Heart left ventricle (tissue), 16 donors: ENCODE data around the gene PTBP1. TPM values are rescaled to one million over a fixed set of nuclear protein-coding genes. Genes with fewer than 3 reads are reported as not detected.

Experiments used
- ATAC-seq, 4 donors: fragments of 200-7000 bp; cut with Tn5 transposase; one replicate each; pipeline ENCODE4 v1.9.1; 2020 to 2022; ENCODE audit warnings: moderate library complexity in 4 of 4, mild to moderate bottlenecking in 3 of 4, moderate number of reproducible peaks in 1 of 4
- DNase-seq, 5 donors: peaks; one replicate each; pipeline ENCODE4 v3.0.0-alpha.2; 2020
- H3K27ac ChIP-seq, 12 donors: fragments of 200-600 bp; sonication (generic) in 4 of 12; one replicate each; pipeline versions ENCODE4 v1.5.0 to v1.8.0; 2016 to 2022; ENCODE audit warnings: mild to moderate bottlenecking in 2 of 12
- H3K27me3 ChIP-seq, 9 donors: fragments of 200-600 bp; sonication (generic) in 2 of 9; one replicate each; pipeline versions ENCODE4 v1.5.1 to v1.8.0; 2016 to 2022; ENCODE audit warnings: mild to moderate bottlenecking in 3 of 9
- H3K36me3 ChIP-seq, 9 donors: fragments of 200-600 bp; sonication (generic) in 2 of 9; one replicate each; pipeline versions ENCODE4 v1.5.0 to v1.8.0; 2018 to 2022; ENCODE audit warnings: mild to moderate bottlenecking in 2 of 9
- H3K4me1 ChIP-seq, 12 donors: fragments of 200-600 bp; sonication (generic) in 4 of 12; one replicate each; pipeline versions ENCODE4 v1.5.0 to v1.8.0; 2016 to 2022; ENCODE audit warnings: mild to moderate bottlenecking in 3 of 12
- H3K4me3 ChIP-seq, 12 donors: fragments of 200-600 bp; sonication (generic) in 4 of 12; one replicate each; pipeline versions ENCODE4 v1.5.0 to v1.8.0; 2017 to 2022; ENCODE audit warnings: mild to moderate bottlenecking in 9 of 12, moderate library complexity in 4 of 12
- H3K9me3 ChIP-seq, 12 donors: fragments of 200-600 bp; sonication (generic) in 4 of 12; one replicate each; pipeline versions ENCODE4 v1.5.0 to v1.8.0; 2016 to 2022; ENCODE audit warnings: mild to moderate bottlenecking in 1 of 12
- CTCF ChIP-seq, 12 donors: fragments of 200-600 bp; sonication (generic) in 4 of 12; IDR thresholded peaks; one replicate each; pipeline versions ENCODE4 v1.5.0 to v1.8.0; 2018 to 2022; ENCODE audit warnings: antibody characterized with exemption in 12 of 12, mild to moderate bottlenecking in 5 of 12
- POLR2A ChIP-seq, 2 donors: fragments of 450-650 bp; IDR thresholded peaks; one replicate each; pipeline ENCODE4 v1.6.1; 2017; ENCODE audit warnings: antibody characterized with exemption in 2 of 2, mild to moderate bottlenecking in 2 of 2, moderate library complexity in 2 of 2
- WGBS, 4 donors: extraction: QIAGEN DNeasy Blood & Tissue Kit in 2 of 4; methylation state at CpG; one replicate each; pipeline versions ENCODE4 v1.1.5 to v1.1.7; 2013 to 2018; 5-methylcytosine and 5-hydroxymethylcytosine counted together
- intact Hi-C, 10 donors: fragments of 100-400 bp; cut with DNase I; formaldehyde crosslinking; loops; one replicate each; pipeline versions ENCODE4 v1.11.1 to v1.14.2; 2022
- polyA plus RNA-seq, 2 donors: library from polyadenylated mRNA; stranded (reverse); fragments of 200-250 nt; gene quantifications; one replicate each; pipeline ENCODE4 v1.2.3, GENCODE V29; 2013
- total RNA-seq, 9 donors: library from RNA; depleted of rRNA in 2 of 9; stranded (reverse); fragments of >200 nt in 2 of 9; fragmentation: NEBNext Ultra II Directional in 3 of 9; extraction: Animal tissue kit (Norgen Biotek cat#: 25700) in 3 of 9; gene quantifications; one replicate each; pipeline versions ENCODE4 v1.1.0 to v1.2.4, GENCODE V29; 2016 to 2023
- donor health status: ischemic (EF 13 %, LVEDD 7.1; RV severe dilation, severe dysfunction).
- donor health status: healthy with polysubstance abuse.
- donor health status: DM: no; HTN: yes; CAD: no.
- donor health status: DM: no; HTN: no; CAD: no.
- donor health status: ischemic (EF 25% LVEDD 6.9; RV normal size, moderate dysfunction).
- donor health status: ischemic (EF 25% LVEDD 5.7; RV mildly dilated, moderate dysfunction).
- donor health status: healthy.
- donor health status: DM: yes; HTN: yes; CAD: no.
- donor health status: ischemic (EF 35%, LVEDD 5.7; RV mildly dilated, moderate dysfunction).
- donor health status: nonischemic (EF 11% LVEDD 7.7; RV severe dilation, severe dysfunction).
- donor health status: DM: yes; HTN: yes; CAD: no.
- donor health status: PGD.
- donor health status: ischemic (EF 29% LVEDD 5.4; RV normal size, mild dysfunction).
- donor health status: nonischemic (EF 23%, LVEDD 6.1; RV moderate dilation, normal function).

Gene PTBP1
- total and polyA plus RNA-seq, 11 donors, result 39.2 to 144 (median 55.1) TPM

GRCh38 chr19:782878-783668 is 14.2 kb upstream of the PTBP1 start:
- Histone ChIP-seq H3K36me3 (no peaks in the 10 kb centered on the region), H3K27me3 (peaks cover 0 to 4% (median 0%) of the 10 kb centered on the region in 9 donors), H3K27ac (peak overlapping the region; percentile 22 to 89 (median 72)), H3K4me1 (peaks cover 0 to 43% (median 13%) of the 10 kb centered on the region in 12 donors), H3K9me3 (no peaks in the 10 kb centered on the region), H3K4me3 (peak overlapping the region in 10 of 12 donors; percentile 7 to 51 (median 36))
- intact Hi-C loops, result no loop called here
- WGBS, 4 donors, result 60 to 73% (median 68%) methylated on average over 30 of the region's 30 CpGs
- no peak for TF ChIP-seq POLR2A (IDR thresholded peaks at IDR 0.05)
- no peak for TF ChIP-seq CTCF (IDR thresholded peaks at IDR 0.05)
- ATAC-seq, result peak in 2 of 4 donors; percentile 49 to 64
- DNase-seq, result no peak

- H3K4me3 ChIP-seq, result peak overlapping the region in 1 of 12 donors; percentile 43
- TF ChIP-seq CTCF (IDR thresholded peaks at IDR 0.05) (no peak), POLR2A (IDR thresholded peaks at IDR 0.05) (no peak)
- H3K4me1 ChIP-seq, result peaks cover 7 to 55% (median 27%) of the 10 kb centered on the region in 12 donors
- DNase-seq (no peak), ATAC-seq (no peak)
- H3K9me3 ChIP-seq, result no peaks in the 10 kb centered on the region
- H3K27ac ChIP-seq, result peak overlapping the region in 5 of 12 donors; percentile 14 to 88 (median 73)
- intact Hi-C loops, result no loop called here
- 48 to 71% (median 56%) methylated on average over 10 to 13 of the region's 13 CpGs for WGBS, 4 donors
- no peaks in the 10 kb centered on the region for H3K36me3 ChIP-seq
- peaks cover 0 to 4% (median 0%) of the 10 kb centered on the region in 9 donors for H3K27me3 ChIP-seq
These were observed 12.7 kb upstream of the PTBP1 start for GRCh38 chr19:784541-784940.

- TF ChIP-seq POLR2A (IDR thresholded peaks at IDR 0.05) (no peak), CTCF (IDR thresholded peaks at IDR 0.05) (no peak)
- DNase-seq, result no peak
- 82 to 98% (median 85%) methylated on average over 11 to 16 of the region's 16 CpGs for WGBS, 4 donors
- H3K9me3 ChIP-seq, result no peaks in the 10 kb centered on the region
- peak overlapping the region in 11 of 12 donors; percentile 24 to 86 (median 78) for H3K27ac ChIP-seq
- no peaks in the 10 kb centered on the region for H3K36me3 ChIP-seq
- intact Hi-C loops, result no loop called here
- H3K27me3 ChIP-seq, result no peaks in the 10 kb centered on the region
- peaks cover 7 to 65% (median 33%) of the 10 kb centered on the region in 12 donors for H3K4me1 ChIP-seq
- no peak for ATAC-seq
- no peak overlapping the region for H3K4me3 ChIP-seq
These were observed 9.7 kb upstream of the PTBP1 start for GRCh38 chr19:787536-787935.

GRCh38 chr19:788686-788982 is 8.6 kb upstream of the PTBP1 start:
- H3K36me3 ChIP-seq, result no peaks in the 10 kb centered on the region
- intact Hi-C loops, result no loop called here

More at GRCh38 chr19:788686-788982, 8.6 kb upstream of the PTBP1 start:
- no peak for DNase-seq
- no peak for TF ChIP-seq POLR2A (IDR thresholded peaks at IDR 0.05)
- no peak for TF ChIP-seq CTCF (IDR thresholded peaks at IDR 0.05)
- Histone ChIP-seq H3K27me3 (no peaks in the 10 kb centered on the region), H3K4me1 (peaks cover 7 to 64% (median 32%) of the 10 kb centered on the region in 12 donors), H3K4me3 (peak overlapping the region in 8 of 12 donors; percentile 7 to 28 (median 15)), H3K9me3 (no peaks in the 10 kb centered on the region), H3K27ac (peak overlapping the region; percentile 51 to 86 (median 75))
- 53 to 68% (median 57%) methylated on average over 11 of the region's 11 CpGs for WGBS, 4 donors
- ATAC-seq, result peak in 1 of 4 donors; percentile 14
